Aorta (tissue), 5 donors: ENCODE results near the gene ATP6V1B1. TPM values are rescaled to one million over a fixed set of nuclear protein-coding genes. Genes with fewer than 3 reads are reported as not detected.

Experiments used
- ATAC-seq: fragments of 200-7000 bp; cut with Tn5 transposase; one replicate; pipeline ENCODE4 v1.9.1; 2022; ENCODE audit warnings: moderate library complexity; ENCODE audit not compliant: low FRiP score
- DNase-seq, 2 donors: peaks; one replicate each; pipeline ENCODE4 v3.0.0-alpha.2; 2020
- H3K27ac ChIP-seq, 2 donors: one replicate each; pipeline ENCODE4 v1.5.1; 2013; ENCODE audit warnings: low read length in 2 of 2, mild to moderate bottlenecking in 2 of 2, moderate library complexity in 2 of 2, control low read depth in 1 of 2, inconsistent platforms in 1 of 2, low read depth in 1 of 2
- H3K27me3 ChIP-seq, 2 donors: one replicate each; pipeline ENCODE4 v1.6.1; 2013; ENCODE audit warnings: control low read depth in 1 of 2, low read length in 1 of 2, mild to moderate bottlenecking in 1 of 2, moderate library complexity in 1 of 2; ENCODE audit not compliant: insufficient read depth in 2 of 2, control insufficient read depth in 1 of 2
- H3K36me3 ChIP-seq, 2 donors: one replicate each; pipeline ENCODE4 v1.6.1; 2013; ENCODE audit warnings: control low read depth in 1 of 2, low read length in 1 of 2, mild to moderate bottlenecking in 1 of 2; ENCODE audit not compliant: insufficient read depth in 2 of 2, control insufficient read depth in 1 of 2
- H3K4me1 ChIP-seq, 2 donors: one replicate each; pipeline ENCODE4 v1.6.1; 2013; ENCODE audit warnings: low read length in 2 of 2, control low read depth in 1 of 2, mild to moderate bottlenecking in 1 of 2, moderate library complexity in 1 of 2; ENCODE audit not compliant: insufficient read depth in 2 of 2, control insufficient read depth in 1 of 2
- H3K4me3 ChIP-seq, 2 donors: one replicate each; pipeline ENCODE4 v1.5.1; 2013; ENCODE audit warnings: low read length in 2 of 2, control low read depth in 1 of 2, mild to moderate bottlenecking in 1 of 2
- H3K9me3 ChIP-seq: one replicate; pipeline ENCODE4 v1.6.1; 2013; ENCODE audit warnings: mild to moderate bottlenecking, low read length; ENCODE audit not compliant: control insufficient read depth
- WGBS, 2 donors: extraction: QIAGEN DNeasy Blood & Tissue Kit; methylation state at CpG; one replicate each; pipeline ENCODE4 v1.1.7; 2013; 5-methylcytosine and 5-hydroxymethylcytosine counted together
- intact Hi-C, 2 donors: fragments of 100-400 bp; cut with DNase I; formaldehyde crosslinking; loops; one replicate each; pipeline versions ENCODE4 v1.14.2 to v1.15.0; 2022
- polyA plus RNA-seq, 2 donors: library from polyadenylated mRNA; stranded (reverse); fragments of 200-250 nt; gene quantifications; one replicate each; pipeline ENCODE4 v1.2.3, GENCODE V29; 2013
- total RNA-seq, 2 donors: library from RNA; stranded (reverse); fragmentation: NEBNext Ultra II Directional; extraction: Animal tissue kit (Norgen Biotek cat#: 25700); gene quantifications; one replicate each; pipeline ENCODE4 v1.2.1, GENCODE V29; 2021
- donor health status: healthy with polysubstance abuse.
- donor health status: Bipolar disorder and iron deficiency.
- donor health status: DM: no; HTN: no; CAD: no.
- donor health status: DM: no; HTN: no; CAD: no.
- donor health status: DM: yes; HTN: yes; CAD: no.

ATP6V1B1 gene
- total and polyA plus RNA-seq, 4 donors: 1.8 to 6.4 (median 3.1) TPM; not detected in 1

GRCh38 chr2:70946832-70947442 lies 11.2 kb downstream of the ATP6V1B1 start:
- peak in 1 of 2 donors; percentile 65 for DNase-seq
- ATAC-seq: no peak
- intact Hi-C loops: loop anchor here in 1 of 2 donors (2.0 to 5.0 kb wide), 2 partner anchors 76 to 645 kb away; partner anchors contain the start of gene FAM136A
- 18 to 22% methylated on average over 8 of the region's 8 CpGs for WGBS, 2 donors
- no peaks in the 10 kb centered on the region for H3K9me3 ChIP-seq
- no peak overlapping the region for H3K27ac ChIP-seq
- H3K4me1 ChIP-seq: no peaks in the 10 kb centered on the region
- no peaks in the 10 kb centered on the region for H3K36me3 ChIP-seq
- H3K4me3 ChIP-seq: no peak overlapping the region
- no peaks in the 10 kb centered on the region for H3K27me3 ChIP-seq

GRCh38 chr2:70947556-70948184 lies 12.0 kb downstream of the ATP6V1B1 start:
- ATAC-seq (no peak), DNase-seq (peak in 1 of 2 donors; percentile 50)
- no peaks in the 10 kb centered on the region for H3K36me3 ChIP-seq
- 57 to 62% methylated on average over 11 of the region's 11 CpGs for WGBS, 2 donors
- H3K4me1 ChIP-seq: no peaks in the 10 kb centered on the region
- no peaks in the 10 kb centered on the region for H3K27me3 ChIP-seq
- H3K4me3 ChIP-seq: no peak overlapping the region
- intact Hi-C loops: loop anchor here (2.0 to 5.0 kb wide), 3 partner anchors 77 to 645 kb away; partner anchors contain the start of gene FAM136A (in 1 of the 2)
- no peaks in the 10 kb centered on the region for H3K9me3 ChIP-seq
- H3K27ac ChIP-seq: no peak overlapping the region

GRCh38 chr2:70948337-70949003 lies 12.8 kb downstream of the ATP6V1B1 start:
- intact Hi-C loops: loop anchor here (1.0 to 5.0 kb wide), 3 partner anchors 77 to 646 kb away; partner anchors contain the start of gene FAM136A (in 1 of the 2)
- H3K4me3 ChIP-seq: no peak overlapping the region
- no peak overlapping the region for H3K27ac ChIP-seq
- no peaks in the 10 kb centered on the region for H3K9me3 ChIP-seq
- 9 to 10% methylated on average over 27 of the region's 27 CpGs for WGBS, 2 donors
- H3K4me1 ChIP-seq: no peaks in the 10 kb centered on the region
- no peaks in the 10 kb centered on the region for H3K27me3 ChIP-seq
- DNase-seq (peak; percentile 85 to 93), ATAC-seq (peak; percentile 92)
- H3K36me3 ChIP-seq: no peaks in the 10 kb centered on the region

GRCh38 chr2:70949086-70949485 lies 13.4 kb downstream of the ATP6V1B1 start:
- intact Hi-C loops: loop anchor here (1.0 to 5.0 kb wide), 3 partner anchors 78 to 647 kb away; partner anchors contain the start of gene FAM136A (in 1 of the 2)
- ATAC-seq (no peak), DNase-seq (peak in 1 of 2 donors; percentile 4)
- WGBS, 2 donors: 66 to 77% methylated on average over 11 of the region's 11 CpGs
- Histone ChIP-seq H3K36me3 (no peaks in the 10 kb centered on the region), H3K4me1 (no peaks in the 10 kb centered on the region), H3K27me3 (no peaks in the 10 kb centered on the region), H3K27ac (no peak overlapping the region), H3K9me3 (no peaks in the 10 kb centered on the region), H3K4me3 (no peak overlapping the region)

- H3K27me3 ChIP-seq: no peaks in the 10 kb centered on the region
- peak in 1 of 2 donors; percentile 55 for DNase-seq
- H3K27ac ChIP-seq: no peak overlapping the region
- no peak overlapping the region for H3K4me3 ChIP-seq
- intact Hi-C loops: no loop called here
- H3K36me3 ChIP-seq: no peaks in the 10 kb centered on the region
- no peaks in the 10 kb centered on the region for H3K4me1 ChIP-seq
- 86% methylated on average over 7 of the region's 7 CpGs for WGBS, 2 donors
- ATAC-seq: no peak
- no peaks in the 10 kb centered on the region for H3K9me3 ChIP-seq
Observed at GRCh38 chr2:70954886-70955285, 19.2 kb downstream of the ATP6V1B1 start.

- Histone ChIP-seq H3K27ac (no peak overlapping the region), H3K9me3 (no peaks in the 10 kb centered on the region), H3K27me3 (no peaks in the 10 kb centered on the region), H3K36me3 (no peaks in the 10 kb centered on the region), H3K4me1 (no peaks in the 10 kb centered on the region), H3K4me3 (no peak overlapping the region)
- DNase-seq (peak in 1 of 2 donors; percentile 13), ATAC-seq (no peak)
- 92 to 96% methylated on average over 2 of the region's 2 CpGs for WGBS, 2 donors
- intact Hi-C loops: no loop called here
Observed at GRCh38 chr2:70956141-70956540, 20.4 kb downstream of the ATP6V1B1 start.

GRCh38 chr2:70957798-70958197 lies 22.1 kb downstream of the ATP6V1B1 start:
- no peaks in the 10 kb centered on the region for H3K27me3 ChIP-seq
- no peak overlapping the region for H3K27ac ChIP-seq
- no peaks in the 10 kb centered on the region for H3K4me1 ChIP-seq
- DNase-seq (peak in 1 of 2 donors; percentile 22), ATAC-seq (no peak)
- H3K4me3 ChIP-seq: no peak overlapping the region
- H3K9me3 ChIP-seq: no peaks in the 10 kb centered on the region
- intact Hi-C loops: no loop called here
- no peaks in the 10 kb centered on the region for H3K36me3 ChIP-seq
- 85 to 87% methylated on average over 6 of the region's 6 CpGs for WGBS, 2 donors

GRCh38 chr2:70958759-70959158 lies 23.1 kb downstream of the ATP6V1B1 start:
- Histone ChIP-seq H3K9me3 (no peaks in the 10 kb centered on the region), H3K27ac (no peak overlapping the region), H3K4me3 (no peak overlapping the region), H3K27me3 (no peaks in the 10 kb centered on the region), H3K4me1 (no peaks in the 10 kb centered on the region), H3K36me3 (no peaks in the 10 kb centered on the region)
- DNase-seq (peak in 1 of 2 donors; percentile 38), ATAC-seq (no peak)
- 96 to 98% methylated on average over 6 of the region's 6 CpGs for WGBS, 2 donors
- intact Hi-C loops: no loop called here
